Body of pancreas (tissue), 4 donors: Measurements from ENCODE around the gene SPATA13. TPM values are rescaled to one million over a fixed set of nuclear protein-coding genes. Genes with fewer than 3 reads are reported as not detected.

Source experiments
- ATAC-seq: fragments of 150-250 bp; one replicate; pipeline ENCODE4 v1.9.1; 2016
- DNase-seq, 4 donors: peaks; one replicate each; pipeline ENCODE4 v3.0.0-alpha.2; 2019
- H3K27ac ChIP-seq, 4 donors: fragments of 200-600 bp; sonication (generic); 1 replicate in 3 of 4; 2 replicates in 1 of 4; pipeline versions ENCODE4 v1.5.1 to v1.6.1; 2016 to 2019; ENCODE audit warnings: mild to moderate bottlenecking in 1 of 4, mixed read lengths in 1 of 4, moderate library complexity in 1 of 4
- H3K27me3 ChIP-seq, 2 donors: fragments of 200-600 bp; sonication (generic); one replicate each; pipeline ENCODE4 v1.6.0; 2016; ENCODE audit warnings: mild to moderate bottlenecking in 1 of 2
- H3K36me3 ChIP-seq, 2 donors: fragments of 200-600 bp; sonication (generic); replicated peaks in 1 of 2; 2 replicates each; pipeline ENCODE4 v1.5.1; 2016; ENCODE audit warnings: low read depth in 2 of 2; ENCODE audit not compliant: insufficient read depth in 1 of 2
- H3K4me1 ChIP-seq: fragments of 200-600 bp; sonication (generic); one replicate; pipeline ENCODE4 v1.6.0; 2016
- H3K4me3 ChIP-seq, 2 donors: fragments of 200-600 bp; sonication (generic); 1 replicate in 1 of 2; 2 replicates in 1 of 2; pipeline ENCODE4 v1.5.1; 2016 to 2019
- H3K9me3 ChIP-seq, 3 donors: fragments of 200-600 bp; sonication (generic); 1 replicate in 2 of 3; 2 replicates in 1 of 3; pipeline ENCODE4 v1.5.1; 2016
- POLR2A ChIP-seq, 3 donors: fragments of 450-650 bp; IDR thresholded peaks; one replicate each; pipeline ENCODE4 v1.6.1; 2016; ENCODE audit warnings: antibody characterized with exemption in 3 of 3, mild to moderate bottlenecking in 2 of 3
- WGBS, 2 donors: methylation state at CpG; one replicate each; pipeline ENCODE4 v1.1.5; 2017; 5-methylcytosine and 5-hydroxymethylcytosine counted together
- intact Hi-C: fragments of 100-400 bp; cut with DNase I; formaldehyde crosslinking; loops from one replicate; pipeline ENCODE4 v1.15.1; 2023
- total RNA-seq, 2 donors: library from RNA; depleted of rRNA; stranded (reverse); fragments of >200 nt; gene quantifications; one replicate each; pipeline ENCODE4 v1.1.0, GENCODE V29; 2016
- TF ChIP-seq, protein P1 (sequence below), 7 experiments: fragments of 450-650 bp in 4 of 7; fragments of 200-600 bp in 3 of 7; sonication (generic) in 3 of 7; IDR thresholded peaks; one replicate each; pipeline ENCODE4 v1.5.1; 2016 to 2019; ENCODE audit warnings: antibody characterized with exemption in 7 of 7

SPATA13 gene
- total RNA-seq, 2 donors from 2014 or later, result 83.3 to 359 TPM

- WGBS, 2 donors, result 95 to 96% methylated on average over 25 to 29 of the region's 36 CpGs
- no peak overlapping the region for H3K27ac ChIP-seq
- no peaks in the 10 kb centered on the region for H3K36me3 ChIP-seq
- TF ChIP-seq, protein P1, sequence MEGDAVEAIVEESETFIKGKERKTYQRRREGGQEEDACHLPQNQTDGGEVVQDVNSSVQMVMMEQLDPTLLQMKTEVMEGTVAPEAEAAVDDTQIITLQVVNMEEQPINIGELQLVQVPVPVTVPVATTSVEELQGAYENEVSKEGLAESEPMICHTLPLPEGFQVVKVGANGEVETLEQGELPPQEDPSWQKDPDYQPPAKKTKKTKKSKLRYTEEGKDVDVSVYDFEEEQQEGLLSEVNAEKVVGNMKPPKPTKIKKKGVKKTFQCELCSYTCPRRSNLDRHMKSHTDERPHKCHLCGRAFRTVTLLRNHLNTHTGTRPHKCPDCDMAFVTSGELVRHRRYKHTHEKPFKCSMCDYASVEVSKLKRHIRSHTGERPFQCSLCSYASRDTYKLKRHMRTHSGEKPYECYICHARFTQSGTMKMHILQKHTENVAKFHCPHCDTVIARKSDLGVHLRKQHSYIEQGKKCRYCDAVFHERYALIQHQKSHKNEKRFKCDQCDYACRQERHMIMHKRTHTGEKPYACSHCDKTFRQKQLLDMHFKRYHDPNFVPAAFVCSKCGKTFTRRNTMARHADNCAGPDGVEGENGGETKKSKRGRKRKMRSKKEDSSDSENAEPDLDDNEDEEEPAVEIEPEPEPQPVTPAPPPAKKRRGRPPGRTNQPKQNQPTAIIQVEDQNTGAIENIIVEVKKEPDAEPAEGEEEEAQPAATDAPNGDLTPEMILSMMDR (IDR thresholded peaks at IDR 0.05), result no peak
- no peak for TF ChIP-seq POLR2A (IDR thresholded peaks at IDR 0.05)
- no peak for DNase-seq
- no peak overlapping the region for H3K4me3 ChIP-seq
- ATAC-seq, result no peak
- no peaks in the 10 kb centered on the region for H3K4me1 ChIP-seq
- peaks cover 0 to 4% of the 10 kb centered on the region in 2 donors for H3K27me3 ChIP-seq
- intact Hi-C loops, result no loop called here
- H3K9me3 ChIP-seq, result no peaks in the 10 kb centered on the region
These were observed 178.2 kb downstream of the SPATA13 start for GRCh38 chr13:24338721-24339120.

DNA sequence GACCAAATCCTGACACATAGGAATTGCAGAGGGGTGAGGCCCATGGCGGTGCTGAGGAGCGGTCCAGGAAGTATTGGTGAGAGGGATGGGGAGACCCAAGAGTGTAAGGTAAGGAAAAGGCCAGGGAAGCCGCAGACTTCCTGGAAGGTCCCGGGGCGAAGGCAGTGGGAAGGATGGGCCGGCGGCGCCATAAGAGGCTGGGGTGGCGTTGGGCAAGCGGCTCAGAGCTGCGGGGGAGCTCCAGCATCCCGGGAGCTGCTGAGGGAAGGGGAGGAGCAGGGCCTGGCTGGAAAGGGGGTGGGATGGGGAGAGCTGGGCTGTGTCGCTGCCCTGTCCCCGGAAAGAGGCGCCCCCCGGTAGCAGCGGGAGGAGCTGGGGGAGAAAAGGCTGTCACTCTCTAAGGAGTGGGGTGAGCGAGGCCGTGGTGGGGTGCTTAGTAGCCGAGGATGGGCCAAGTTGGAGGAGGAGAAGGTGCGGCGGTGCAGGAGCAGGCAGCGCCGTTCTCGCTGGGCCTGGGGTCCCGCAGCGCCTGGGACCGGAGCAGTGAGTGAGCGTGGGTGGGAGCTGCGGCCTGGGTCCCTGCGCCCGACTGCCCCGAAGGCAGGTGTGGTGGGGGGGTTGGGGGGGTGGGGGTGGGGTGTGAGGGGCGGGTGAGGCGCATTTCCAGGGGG lies 179.6 kb downstream of the SPATA13 start:
- no peaks in the 10 kb centered on the region for H3K4me1 ChIP-seq
- intact Hi-C loops, result no loop called here
- no peaks in the 10 kb centered on the region for H3K9me3 ChIP-seq
- H3K27me3 ChIP-seq, result peaks cover 0 to 4% of the 10 kb centered on the region in 2 donors
- 68 to 71% methylated on average over 33 of the region's 35 CpGs for WGBS, 2 donors
- H3K36me3 ChIP-seq, result no peaks in the 10 kb centered on the region
- DNase-seq (no peak), ATAC-seq (no peak)
- no peak overlapping the region for H3K27ac ChIP-seq
- no peak for TF ChIP-seq POLR2A (IDR thresholded peaks at IDR 0.05)
- TF ChIP-seq, protein P1 (IDR thresholded peaks at IDR 0.05), result no peak
- H3K4me3 ChIP-seq, result no peak overlapping the region

- ATAC-seq, result no peak
- TF ChIP-seq, protein P1 (IDR thresholded peaks at IDR 0.05), result no peak
- no peak for TF ChIP-seq POLR2A (IDR thresholded peaks at IDR 0.05)
- WGBS, 2 donors, result 75 to 94% methylated on average over 7 to 23 of the region's 26 CpGs
These were observed 180.1 kb downstream of the SPATA13 start for GRCh38 chr13:24340608-24340955.

DNA sequence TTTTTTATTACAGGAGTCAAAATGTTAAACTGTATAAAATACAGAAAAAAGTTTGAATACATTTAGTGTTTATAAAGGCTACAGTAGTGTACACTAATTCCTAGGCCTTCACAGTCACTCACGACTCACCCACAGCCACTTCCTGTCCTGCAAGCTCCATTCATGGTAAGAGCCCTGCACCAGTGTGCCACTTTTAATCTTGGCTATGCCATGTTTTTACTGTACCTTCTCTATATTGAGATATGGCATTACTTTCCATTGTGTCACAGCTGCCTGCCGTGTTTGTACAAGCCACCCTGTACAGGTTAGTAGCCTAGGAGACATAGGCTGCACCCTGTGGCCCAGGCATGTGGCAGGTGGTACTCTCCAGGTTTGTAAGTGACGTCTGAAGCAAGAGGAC lies 180.9 kb downstream of the SPATA13 start:
- Histone ChIP-seq H3K4me3 (no peak overlapping the region), H3K4me1 (no peaks in the 10 kb centered on the region), H3K27ac (no peak overlapping the region), H3K9me3 (no peaks in the 10 kb centered on the region), H3K36me3 (no peaks in the 10 kb centered on the region), H3K27me3 (peaks cover 0 to 4% of the 10 kb centered on the region in 2 donors)
- TF ChIP-seq, protein P1 (IDR thresholded peaks at IDR 0.05), result no peak
- no peak for TF ChIP-seq POLR2A (IDR thresholded peaks at IDR 0.05)
- DNase-seq (no peak), ATAC-seq (no peak)
- WGBS, 2 donors, result 76 to 85% methylated on average over 3 of the region's 3 CpGs
- intact Hi-C loops, result no loop called here

More at GRCh38 chr13:24340608-24340955, 180.1 kb downstream of the SPATA13 start:
- Histone ChIP-seq H3K9me3 (no peaks in the 10 kb centered on the region), H3K4me3 (no peak overlapping the region), H3K4me1 (no peaks in the 10 kb centered on the region), H3K27me3 (peaks cover 0 to 4% of the 10 kb centered on the region in 2 donors), H3K27ac (no peak overlapping the region), H3K36me3 (no peaks in the 10 kb centered on the region)
- no peak for DNase-seq
- intact Hi-C loops, result no loop called here

DNA sequence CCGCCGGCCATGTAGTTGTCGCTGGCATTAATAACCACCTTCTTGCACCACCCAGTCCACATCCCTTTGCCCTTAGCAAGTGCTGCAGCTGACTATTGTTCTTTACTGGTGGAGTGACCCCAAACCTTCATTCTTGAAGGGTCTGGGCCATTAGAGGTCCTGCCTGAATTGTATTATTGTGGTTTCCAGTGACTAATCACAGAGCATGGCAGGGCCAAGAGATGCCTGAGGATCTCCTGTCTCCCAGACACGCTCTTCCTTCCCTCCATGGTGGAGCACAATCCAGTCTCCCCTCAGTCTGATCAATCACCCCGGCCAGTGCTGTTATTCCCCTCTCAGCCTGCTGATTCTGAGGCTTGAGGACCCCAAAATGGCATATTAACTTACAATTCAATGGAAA lies 187.9 kb downstream of the SPATA13 start:
- no peak for DNase-seq
- no peak for ATAC-seq

More for the DNA sequence above, 187.9 kb downstream of the SPATA13 start:
- Histone ChIP-seq H3K27ac (peak overlapping the region; percentile 64 to 93 (median 84)), H3K36me3 (no peaks in the 10 kb centered on the region), H3K9me3 (no peaks in the 10 kb centered on the region), H3K27me3 (no peaks in the 10 kb centered on the region), H3K4me1 (peaks cover 19% of the 10 kb centered on the region), H3K4me3 (no peak overlapping the region)
- no peak for TF ChIP-seq POLR2A (IDR thresholded peaks at IDR 0.05)
- TF ChIP-seq, protein P1 (IDR thresholded peaks at IDR 0.05), result no peak
- intact Hi-C loops, result no loop called here
- WGBS, 2 donors, result 95 to 96% methylated on average over 5 of the region's 5 CpGs
